HepG2 (cell line): ENCODE results near the gene POLDIP3. TPM values are rescaled to one million over a fixed set of nuclear protein-coding genes. Genes with fewer than 3 reads are reported as not detected.

Experiments used
- ATAC-seq: fragments of 200-7000 bp; cut with Tn5 transposase; 3 replicates; pipeline ENCODE4 v1.9.1; 2020; ENCODE audit warnings: mild to moderate bottlenecking, moderate library complexity
- BruUV-seq: library from RNA; stranded (reverse); fragments of 400-500 nt; replicated peaks from 2 replicates; lab custom pipeline; 2021; lab: Mats Ljungman, UMichigan
- CTCF ChIA-PET: fragments of 300-600 bp; formaldehyde crosslinking; extraction: SDS; loops from one replicate; lab custom pipeline; 2021; ENCODE audit warnings: low total read pairs, inconsistent platforms, low intra/inter-chr PET ratio; lab: Yijun Ruan, JAX
- POLR2A ChIA-PET: fragments of 350-600 bp; sonication (Branson Sonifier 250); formaldehyde crosslinking; loops from one replicate; lab custom pipeline; 2020; ENCODE audit warnings: antibody characterized with exemption, inconsistent platforms; lab: Yijun Ruan, JAX
- DNase-seq: peaks from one replicate; pipeline ENCODE4 v3.0.0-alpha.2; 2015; ENCODE audit warnings: low spot score
- FAIRE-seq: peaks from 3 replicates; lab custom pipeline; 2011; peaks lifted over from hg19 to GRCh38; lab: Jason Lieb, UNC
- H2AFZ ChIP-seq: one replicate; pipeline ENCODE4 v1.6.1; 2011; ENCODE audit warnings: low read length, inconsistent platforms
- H3K27ac ChIP-seq: fragments of 300-600 bp; 3 replicates; pipeline ENCODE4 v1.8.0; 2011; ENCODE audit warnings: mixed run types, mild to moderate bottlenecking, mixed read lengths, low read length, inconsistent platforms; ENCODE audit not compliant: insufficient read depth; ENCODE audit errors: extremely low read length
- H3K27me3 ChIP-seq, 2 experiments: fragments of 200-600 bp in 1 of 2; 2 replicates in 1 of 2; 3 replicates in 1 of 2; pipeline versions ENCODE4 v1.6.0 to v1.8.0; 2011; ENCODE audit warnings: low read length in 2 of 2, mild to moderate bottlenecking in 2 of 2, moderate library complexity in 2 of 2, inconsistent platforms in 1 of 2; ENCODE audit not compliant: insufficient read depth in 2 of 2, control insufficient read depth in 1 of 2
- H3K36me3 ChIP-seq, 2 experiments: fragments of 200-600 bp in 1 of 2; replicated peaks in 1 of 2; 2 replicates in 1 of 2; 3 replicates in 1 of 2; pipeline versions ENCODE4 v1.5.1 to v1.8.0; 2011; ENCODE audit warnings: low read length in 2 of 2, inconsistent platforms in 1 of 2; ENCODE audit not compliant: insufficient read depth in 2 of 2, control insufficient read depth in 1 of 2
- H3K4me1 ChIP-seq: 2 replicates; pipeline ENCODE4 v1.5.1; 2012; ENCODE audit warnings: low read length, inconsistent platforms; ENCODE audit not compliant: insufficient read depth
- H3K4me2 ChIP-seq: 2 replicates; pipeline ENCODE4 v1.6.0; 2011; ENCODE audit warnings: low read depth, low read length, inconsistent platforms
- H3K4me3 ChIP-seq, 3 experiments: fragments of 200-600 bp in 1 of 3; sonication (generic), shearing (Covaris generic) in 1 of 3; replicated peaks in 1 of 3; 2 replicates each; pipeline ENCODE4 v1.5.1; 2011 to 2016; ENCODE audit warnings: low read length in 3 of 3, inconsistent platforms in 2 of 3, low read depth in 2 of 3, mild to moderate bottlenecking in 2 of 3, control low read depth in 1 of 3, mixed read lengths in 1 of 3; ENCODE audit not compliant: insufficient read depth in 1 of 3
- H3K79me2 ChIP-seq: one replicate; pipeline ENCODE4 v1.6.1; 2011; ENCODE audit warnings: low read length, inconsistent platforms; ENCODE audit not compliant: insufficient read depth
- H3K9ac ChIP-seq: 2 replicates; pipeline ENCODE4 v1.6.0; 2011; ENCODE audit warnings: mild to moderate bottlenecking, low read depth, low read length, inconsistent platforms; ENCODE audit not compliant: insufficient read depth
- H3K9me3 ChIP-seq: 2 replicates; pipeline ENCODE4 v1.5.1; 2012; ENCODE audit warnings: mild to moderate bottlenecking, low read length
- H4K20me1 ChIP-seq: 2 replicates; pipeline ENCODE4 v1.6.0; 2011; ENCODE audit warnings: inconsistent platforms, mild to moderate bottlenecking, low read length, moderate library complexity; ENCODE audit not compliant: insufficient read depth
- AKAP8 ChIP-seq: sonication (generic); formaldehyde crosslinking; IDR thresholded peaks from 2 replicates; pipeline ENCODE4 v1.5.1; 2020; ENCODE audit warnings: mild to moderate bottlenecking, missing genetic modification reagents
- CBFB ChIP-seq: sonication (generic); formaldehyde crosslinking; IDR thresholded peaks from 2 replicates; pipeline ENCODE4 v1.4.0; 2020; ENCODE audit warnings: missing genetic modification reagents
- DMTF1 ChIP-seq: sonication (generic); formaldehyde crosslinking; IDR thresholded peaks from 2 replicates; pipeline ENCODE4 v1.4.0; 2020; ENCODE audit warnings: mild to moderate bottlenecking, missing genetic modification reagents
- IKZF4 ChIP-seq: sonication (generic); formaldehyde crosslinking; IDR thresholded peaks from 2 replicates; pipeline ENCODE4 v1.5.1; 2020; ENCODE audit warnings: borderline replicate concordance, mild to moderate bottlenecking, low read depth, missing genetic modification reagents; ENCODE audit errors: not compliant biosample characterization
- KDM5A ChIP-seq: fragments of 200-600 bp; sonication (generic); IDR thresholded peaks from 2 replicates; pipeline ENCODE4 v1.7.0; 2018; ENCODE audit warnings: antibody characterized with exemption, mild to moderate bottlenecking, low read length, borderline replicate concordance
- NR2F6 ChIP-seq, 2 experiments: IDR thresholded peaks; 2 replicates each; pipeline ENCODE4 v1.6.1; 2016; ENCODE audit warnings: antibody characterized with exemption in 1 of 2, mild to moderate bottlenecking in 1 of 2
- REL ChIP-seq: sonication (generic); formaldehyde crosslinking; conservative IDR thresholded peaks from 2 replicates; pipeline ENCODE4 v1.8.0; 2022; ENCODE audit warnings: mild to moderate bottlenecking, missing genetic modification reagents, moderate library complexity
- TBP ChIP-seq: sonication (generic); formaldehyde crosslinking; IDR thresholded peaks from 2 replicates; pipeline ENCODE4 v1.5.0; 2020; ENCODE audit warnings: missing genetic modification reagents
- TCF7 ChIP-seq: sonication (generic); IDR thresholded peaks from 2 replicates; pipeline ENCODE4 v1.6.1; 2016; ENCODE audit warnings: antibody characterized with exemption, low read depth
- ZKSCAN5 ChIP-seq: sonication (generic); formaldehyde crosslinking; IDR thresholded peaks from 2 replicates; pipeline ENCODE4 v1.5.1; 2020; ENCODE audit warnings: mild to moderate bottlenecking, missing genetic modification reagents
- ZNF773 ChIP-seq: sonication (generic); formaldehyde crosslinking; IDR thresholded peaks from 2 replicates; pipeline ENCODE4 v1.4.0; 2020; ENCODE audit warnings: missing genetic modification reagents, borderline replicate concordance
- ZNF83 ChIP-seq: sonication (generic); formaldehyde crosslinking; IDR thresholded peaks from 2 replicates; pipeline ENCODE4 v1.4.0; 2020; ENCODE audit warnings: missing genetic modification reagents, mild to moderate bottlenecking, borderline replicate concordance
- ZSCAN12 ChIP-seq: sonication (generic); formaldehyde crosslinking; IDR thresholded peaks from 2 replicates; pipeline ENCODE4 v1.9.0; 2021; ENCODE audit warnings: mild to moderate bottlenecking, missing genetic modification reagents
- WGBS: methylation state at CpG from one replicate; pipeline ENCODE4 v1.1.6; 2017; ENCODE audit warnings: low lambda C conversion rate; 5-methylcytosine and 5-hydroxymethylcytosine counted together
- in situ Hi-C: cut with HindIII; loops from 2 replicates; pipeline ENCODE4 v1.10.0; 2017; ENCODE audit warnings: low pct_unique_long_range_greater_than_20kb; ENCODE audit not compliant: extremely low pct_ligation_motif_present
- intact Hi-C: fragments of 100-400 bp; cut with micrococcal nuclease; formaldehyde crosslinking; loops from one replicate; pipeline ENCODE4 v1.10.0; 2022; ENCODE audit not compliant: unreplicated experiment
- polyA plus RNA-seq, 8 experiments: library from polyadenylated mRNA; depleted of rRNA in 3 of 8; stranded (reverse) in 7 of 8; unstranded in 1 of 8; fragments of >200 nt; fragmentation: Illumina TruSeq in 4 of 8; extraction: Trizol in 4 of 8; gene quantifications; 2 replicates each; pipeline versions ENCODE4 v1.2.1 to v1.2.3, GENCODE V29; 2011 to 2016; ENCODE audit warnings: low read depth in 4 of 8, missing spikeins in 1 of 8, mixed read lengths in 1 of 8; ENCODE audit not compliant: insufficient read depth in 1 of 8
- total RNA-seq, 5 experiments: library from RNA; depleted of rRNA; stranded (reverse); fragments of >200 nt; fragmentation: Illumina TruSeq; extraction: Trizol; gene quantifications; 2 replicates each; pipeline ENCODE4 v1.2.3, GENCODE V29; 2016; ENCODE audit warnings: low read depth in 1 of 5
- TF ChIP-seq, protein P1 (sequence below): sonication (generic); formaldehyde crosslinking; IDR thresholded peaks from 2 replicates; pipeline ENCODE4 v1.4.0; 2020; ENCODE audit warnings: missing genetic modification reagents, borderline replicate concordance
- TF ChIP-seq, protein P2 (sequence below): fragments of 450-650 bp; IDR thresholded peaks from 2 replicates; pipeline ENCODE4 v1.6.1; 2016

Gene POLDIP3
- total and polyA plus RNA-seq, 2 of the 13 experiments (the other 11 are each of a cell fraction or from before 2014, with no cell fraction given): 45.8 to 47.4 TPM

- WGBS: 99% methylated on average over 3 of the region's 3 CpGs
- BruUV-seq: no TSS peak
- POLR2A ChIA-PET: no interaction called here
- peaks cover 40% of the 10 kb centered on the region for H4K20me1 ChIP-seq
- no peak overlapping the region for H2AFZ ChIP-seq
- DNase-seq (no peak), ATAC-seq (no peak), FAIRE-seq (no peak)
- H3K27ac ChIP-seq: no peak overlapping the region
- H3K4me2 ChIP-seq: no peak overlapping the region
- no peak overlapping the region for H3K9ac ChIP-seq
- peaks cover 43% of the 10 kb centered on the region for H3K4me1 ChIP-seq
- in situ Hi-C loops: no loop called here
- peaks cover 46% of the 10 kb centered on the region for H3K79me2 ChIP-seq
- H3K9me3 ChIP-seq: no peaks in the 10 kb centered on the region
- H3K4me3 ChIP-seq: no peak overlapping the region
- intact Hi-C loops: no loop called here
- H3K36me3 ChIP-seq: peaks cover 30 to 61% of the 10 kb centered on the region in 2 experiments
- H3K27me3 ChIP-seq: no peaks in the 10 kb centered on the region
- TF ChIP-seq, protein P1, sequence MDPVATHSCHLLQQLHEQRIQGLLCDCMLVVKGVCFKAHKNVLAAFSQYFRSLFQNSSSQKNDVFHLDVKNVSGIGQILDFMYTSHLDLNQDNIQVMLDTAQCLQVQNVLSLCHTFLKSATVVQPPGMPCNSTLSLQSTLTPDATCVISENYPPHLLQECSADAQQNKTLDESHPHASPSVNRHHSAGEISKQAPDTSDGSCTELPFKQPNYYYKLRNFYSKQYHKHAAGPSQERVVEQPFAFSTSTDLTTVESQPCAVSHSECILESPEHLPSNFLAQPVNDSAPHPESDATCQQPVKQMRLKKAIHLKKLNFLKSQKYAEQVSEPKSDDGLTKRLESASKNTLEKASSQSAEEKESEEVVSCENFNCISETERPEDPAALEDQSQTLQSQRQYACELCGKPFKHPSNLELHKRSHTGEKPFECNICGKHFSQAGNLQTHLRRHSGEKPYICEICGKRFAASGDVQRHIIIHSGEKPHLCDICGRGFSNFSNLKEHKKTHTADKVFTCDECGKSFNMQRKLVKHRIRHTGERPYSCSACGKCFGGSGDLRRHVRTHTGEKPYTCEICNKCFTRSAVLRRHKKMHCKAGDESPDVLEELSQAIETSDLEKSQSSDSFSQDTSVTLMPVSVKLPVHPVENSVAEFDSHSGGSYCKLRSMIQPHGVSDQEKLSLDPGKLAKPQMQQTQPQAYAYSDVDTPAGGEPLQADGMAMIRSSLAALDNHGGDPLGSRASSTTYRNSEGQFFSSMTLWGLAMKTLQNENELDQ (CRISPR knock-in tag): no peak
- TF ChIP-seq TBP (CRISPR knock-in tag) (no peak), IKZF4 (no peak), TCF7 (no peak), ZNF773 (CRISPR knock-in tag) (no peak), ZKSCAN5 (no peak), NR2F6 (IDR thresholded peaks at IDR 0.05) (no peak), NR2F6 (CRISPR knock-in tag; IDR thresholded peaks at IDR 0.05) (no peak), CBFB (no peak), ZSCAN12 (CRISPR knock-in tag) (no peak), KDM5A (no peak), DMTF1 (no peak), AKAP8 (no peak), REL (no peak), ZNF83 (no peak)
- TF ChIP-seq, protein P2, sequence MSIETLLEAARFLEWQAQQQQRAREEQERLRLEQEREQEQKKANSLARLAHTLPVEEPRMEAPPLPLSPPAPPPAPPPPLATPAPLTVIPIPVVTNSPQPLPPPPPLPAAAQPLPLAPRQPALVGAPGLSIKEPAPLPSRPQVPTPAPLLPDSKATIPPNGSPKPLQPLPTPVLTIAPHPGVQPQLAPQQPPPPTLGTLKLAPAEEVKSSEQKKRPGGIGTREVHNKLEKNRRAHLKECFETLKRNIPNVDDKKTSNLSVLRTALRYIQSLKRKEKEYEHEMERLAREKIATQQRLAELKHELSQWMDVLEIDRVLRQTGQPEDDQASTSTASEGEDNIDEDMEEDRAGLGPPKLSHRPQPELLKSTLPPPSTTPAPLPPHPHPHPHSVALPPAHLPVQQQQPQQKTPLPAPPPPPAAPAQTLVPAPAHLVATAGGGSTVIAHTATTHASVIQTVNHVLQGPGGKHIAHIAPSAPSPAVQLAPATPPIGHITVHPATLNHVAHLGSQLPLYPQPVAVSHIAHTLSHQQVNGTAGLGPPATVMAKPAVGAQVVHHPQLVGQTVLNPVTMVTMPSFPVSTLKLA: no peak
- TF ChIP-seq, all 625 proteins: peak for 0
- CTCF ChIA-PET: no interaction called here
These were observed 20.8 kb upstream of the POLDIP3 start for GRCh38 chr22:42635531-42635930.
